Eye (tissue), 1 donor: ENCODE data around the gene UPP1.

ENCODE experiments used
- DNase-seq: peaks from one replicate; pipeline ENCODE4 v3.0.0-alpha.2; 2015

Gene UPP1

GRCh38 chr7:48085942-48086341 lies 3.1 kb upstream of the UPP1 start:
- DNase-seq = no peak

- DNase-seq = no peak
These were observed 1.7 kb upstream of the UPP1 start for GRCh38 chr7:48087349-48087748.

GRCh38 chr7:48088559-48089045 lies 463 bp upstream of the UPP1 start:
- no peak for DNase-seq

- DNase-seq = peak; percentile 51
These were observed 1.2 kb downstream of the UPP1 start for GRCh38 chr7:48090095-48090805.

- DNase-seq = no peak
These were observed 2.7 kb downstream of the UPP1 start for GRCh38 chr7:48091506-48092433.

- DNase-seq = peak; percentile 21
These were observed 5.8 kb downstream of the UPP1 start for GRCh38 chr7:48094861-48095293.

GRCh38 chr7:48096273-48096672 lies 7.2 kb downstream of the UPP1 start:
- no peak for DNase-seq

- DNase-seq = no peak
These were observed 8.6 kb downstream of the UPP1 start for GRCh38 chr7:48097521-48098231.

- DNase-seq = no peak
These were observed 9.8 kb downstream of the UPP1 start for GRCh38 chr7:48098846-48099245.

- DNase-seq = no peak
These were observed 10.7 kb downstream of the UPP1 start for GRCh38 chr7:48099781-48100180.

- no peak for DNase-seq
These were observed 12.3 kb downstream of the UPP1 start for GRCh38 chr7:48101352-48101751.

- no peak for DNase-seq
These were observed 12.9 kb downstream of the UPP1 start for GRCh38 chr7:48101968-48102367.

GRCh38 chr7:48102530-48102929 lies 13.5 kb downstream of the UPP1 start:
- no peak for DNase-seq

- no peak for DNase-seq
These were observed 16.0 kb downstream of the UPP1 start for GRCh38 chr7:48105045-48105444.

GRCh38 chr7:48106906-48107659 lies 18.0 kb downstream of the UPP1 start:
- DNase-seq = no peak

GRCh38 chr7:48107926-48108472 lies 18.9 kb downstream of the UPP1 start:
- no peak for DNase-seq

- DNase-seq = no peak
These were observed 20.1 kb downstream of the UPP1 start for GRCh38 chr7:48108959-48109847.

GRCh38 chr7:48109848-48110663 lies 21.0 kb downstream of the UPP1 start:
- peak; percentile 83 for DNase-seq

- no peak for DNase-seq
These were observed 21.8 kb downstream of the UPP1 start for GRCh38 chr7:48110868-48111267.

- no peak for DNase-seq
These were observed 22.5 kb downstream of the UPP1 start for GRCh38 chr7:48111596-48111995.
